Caco-2 (cell line): Measurements from ENCODE around the gene LRP3. TPM values are rescaled to one million over a fixed set of nuclear protein-coding genes. Genes with fewer than 3 reads are reported as not detected.

Experiments
- BruUV-seq: library from RNA; stranded (reverse); fragments of 400-500 nt; replicated peaks from 2 replicates; lab custom pipeline; 2021; lab: Mats Ljungman, UMichigan
- CTCF ChIA-PET: fragments of 300-600 bp; sonication (Branson Sonifier 250); formaldehyde crosslinking; loops from one replicate; lab custom pipeline; 2022; ENCODE audit warnings: antibody characterized with exemption; lab: Charles Lee
- POLR2A ChIA-PET: fragments of 300-600 bp; sonication (Branson Sonifier 250); formaldehyde crosslinking; loops from one replicate; lab custom pipeline; 2022; ENCODE audit warnings: antibody characterized with exemption; lab: Charles Lee
- DNase-seq, 2 experiments: peaks; one replicate each; pipeline versions ENCODE4 v3.0.0 to v3.0.0-alpha.2; 2020 to 2022
- H3K27me3 ChIP-seq: replicated peaks from 2 replicates; pipeline ENCODE4 v1.6.0; 2011; ENCODE audit warnings: low read length; ENCODE audit not compliant: control insufficient read depth, insufficient read depth
- H3K36me3 ChIP-seq: 2 replicates; pipeline ENCODE4 v1.5.1; 2011; ENCODE audit warnings: low read length; ENCODE audit not compliant: control insufficient read depth, insufficient read depth
- H3K4me1 ChIP-seq: fragments of 250-450 bp; sonication (Bioruptor Pico); 2 replicates; pipeline ENCODE4 v1.5.1; 2020; ENCODE audit warnings: mild to moderate bottlenecking
- H3K4me3 ChIP-seq: 2 replicates; pipeline ENCODE4 v1.5.1; 2011; ENCODE audit warnings: low read depth, mild to moderate bottlenecking, control low read depth, low read length
- H3K9me3 ChIP-seq: fragments of 250-450 bp; sonication (Bioruptor Pico); 2 replicates; pipeline ENCODE4 v1.5.1; 2020; ENCODE audit warnings: mild to moderate bottlenecking, moderate library complexity
- H3K27ac Mint-ChIP-seq: one replicate; pipeline ENCODE4 v1.8.0; 2022; ENCODE audit warnings: mixed read lengths; ENCODE audit not compliant: unreplicated experiment
- H3K27me3 Mint-ChIP-seq: one replicate; pipeline ENCODE4 v1.8.0; 2022; ENCODE audit warnings: mixed read lengths; ENCODE audit not compliant: insufficient read depth, unreplicated experiment
- H3K36me3 Mint-ChIP-seq: one replicate; pipeline ENCODE4 v1.8.0; 2022; ENCODE audit warnings: mild to moderate bottlenecking, mixed read lengths; ENCODE audit not compliant: insufficient read depth, unreplicated experiment
- H3K4me1 Mint-ChIP-seq: one replicate; pipeline ENCODE4 v1.8.0; 2022; ENCODE audit warnings: low read depth, mixed read lengths; ENCODE audit not compliant: unreplicated experiment
- H3K4me3 Mint-ChIP-seq: one replicate; pipeline ENCODE4 v1.8.0; 2022; ENCODE audit warnings: mild to moderate bottlenecking, moderate library complexity, mixed read lengths; ENCODE audit not compliant: unreplicated experiment
- H3K9me3 Mint-ChIP-seq: one replicate; pipeline ENCODE4 v1.8.0; 2022; ENCODE audit warnings: mixed read lengths; ENCODE audit not compliant: unreplicated experiment
- intact Hi-C: fragments of 100-400 bp; cut with micrococcal nuclease; formaldehyde crosslinking; loops from one replicate; pipeline ENCODE4 v1.10.0; 2022; ENCODE audit not compliant: unreplicated experiment
- total RNA-seq: library from RNA; stranded (reverse); gene quantifications from 2 replicates; pipeline ENCODE4 v1.2.3, GENCODE V29; 2022
- TF ChIP-seq, protein P1 (sequence below), 2 experiments: fragments of 200-600 bp in 1 of 2; IDR thresholded peaks; 1 replicate in 1 of 2; 2 replicates in 1 of 2; pipeline versions ENCODE4 v1.5.1 to v1.8.0; 2011 to 2022; ENCODE audit warnings: antibody characterized with exemption in 1 of 2, control low read depth in 1 of 2, inconsistent platforms in 1 of 2, low read depth in 1 of 2, low read length in 1 of 2, mild to moderate bottlenecking in 1 of 2, moderate library complexity in 1 of 2; ENCODE audit not compliant: insufficient read depth in 1 of 2, severe bottlenecking in 1 of 2, unreplicated experiment in 1 of 2

Gene LRP3
- total RNA-seq, 1 experiment from 2014 or later, result 22.8 TPM

DNA sequence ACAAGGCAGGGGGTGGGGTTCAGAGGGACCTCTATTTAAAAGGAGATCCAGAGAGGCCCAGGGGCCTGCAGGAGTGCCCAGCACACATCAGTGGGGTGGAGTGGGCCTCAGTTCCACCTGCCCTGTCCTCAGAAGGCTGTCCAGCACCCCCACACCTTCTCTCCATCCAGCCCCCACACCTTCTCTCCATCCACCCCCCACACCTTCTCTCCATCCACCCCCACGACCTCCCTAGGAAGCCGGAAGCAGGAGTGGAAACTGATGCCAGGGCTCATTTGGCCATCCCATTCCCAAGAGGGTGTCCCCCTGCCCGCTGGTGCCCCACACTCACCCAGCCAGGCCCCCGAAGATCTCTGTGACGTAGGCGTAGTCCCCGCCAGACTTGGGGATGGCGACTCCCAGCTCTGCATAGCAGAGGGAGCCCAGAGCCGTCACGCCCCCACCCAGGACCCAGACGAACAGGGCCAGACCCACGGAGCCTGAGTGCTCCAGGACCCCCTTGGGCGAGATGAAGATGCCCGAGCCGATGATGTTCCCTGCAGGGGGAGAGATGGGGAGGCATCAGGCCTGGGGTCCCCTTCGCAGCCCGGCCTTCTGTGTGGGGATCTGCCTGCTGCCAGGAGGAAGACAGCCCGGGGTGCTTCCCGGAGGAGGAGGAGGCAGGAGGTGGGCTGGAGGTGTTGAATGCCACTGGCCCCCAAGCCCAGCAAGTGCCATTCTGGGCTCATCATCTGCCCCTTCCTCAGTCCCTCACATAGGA is 21.5 kb downstream of the LRP3 start:
- Mint-ChIP-seq H3K9me3 (no peaks in the 10 kb centered on the region), H3K4me3 (no peak overlapping the region), H3K36me3 (no peaks in the 10 kb centered on the region), H3K27me3 (peaks cover 3% of the 10 kb centered on the region), H3K27ac (no peak overlapping the region), H3K4me1 (no peaks in the 10 kb centered on the region)
- Histone ChIP-seq H3K4me3 (no peak overlapping the region), H3K4me1 (no peaks in the 10 kb centered on the region), H3K36me3 (no peaks in the 10 kb centered on the region), H3K9me3 (no peaks in the 10 kb centered on the region), H3K27me3 (no peaks in the 10 kb centered on the region; the same call in 1 of the 2 replicates)
- BruUV-seq, result no TSS peak
- ChIA-PET CTCF (no interaction called here), POLR2A (no interaction called here)
- TF ChIP-seq, protein P1, sequence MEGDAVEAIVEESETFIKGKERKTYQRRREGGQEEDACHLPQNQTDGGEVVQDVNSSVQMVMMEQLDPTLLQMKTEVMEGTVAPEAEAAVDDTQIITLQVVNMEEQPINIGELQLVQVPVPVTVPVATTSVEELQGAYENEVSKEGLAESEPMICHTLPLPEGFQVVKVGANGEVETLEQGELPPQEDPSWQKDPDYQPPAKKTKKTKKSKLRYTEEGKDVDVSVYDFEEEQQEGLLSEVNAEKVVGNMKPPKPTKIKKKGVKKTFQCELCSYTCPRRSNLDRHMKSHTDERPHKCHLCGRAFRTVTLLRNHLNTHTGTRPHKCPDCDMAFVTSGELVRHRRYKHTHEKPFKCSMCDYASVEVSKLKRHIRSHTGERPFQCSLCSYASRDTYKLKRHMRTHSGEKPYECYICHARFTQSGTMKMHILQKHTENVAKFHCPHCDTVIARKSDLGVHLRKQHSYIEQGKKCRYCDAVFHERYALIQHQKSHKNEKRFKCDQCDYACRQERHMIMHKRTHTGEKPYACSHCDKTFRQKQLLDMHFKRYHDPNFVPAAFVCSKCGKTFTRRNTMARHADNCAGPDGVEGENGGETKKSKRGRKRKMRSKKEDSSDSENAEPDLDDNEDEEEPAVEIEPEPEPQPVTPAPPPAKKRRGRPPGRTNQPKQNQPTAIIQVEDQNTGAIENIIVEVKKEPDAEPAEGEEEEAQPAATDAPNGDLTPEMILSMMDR (IDR thresholded peaks at IDR 0.05; ENCODE audit: insufficient read depth in 1 of 2, low read depth in 1 of 2, low read length in 1 of 2, severe bottlenecking in 1 of 2, unreplicated experiment in 1 of 2), result no peak
- intact Hi-C loops, result no loop called here
- no peak for DNase-seq

DNA sequence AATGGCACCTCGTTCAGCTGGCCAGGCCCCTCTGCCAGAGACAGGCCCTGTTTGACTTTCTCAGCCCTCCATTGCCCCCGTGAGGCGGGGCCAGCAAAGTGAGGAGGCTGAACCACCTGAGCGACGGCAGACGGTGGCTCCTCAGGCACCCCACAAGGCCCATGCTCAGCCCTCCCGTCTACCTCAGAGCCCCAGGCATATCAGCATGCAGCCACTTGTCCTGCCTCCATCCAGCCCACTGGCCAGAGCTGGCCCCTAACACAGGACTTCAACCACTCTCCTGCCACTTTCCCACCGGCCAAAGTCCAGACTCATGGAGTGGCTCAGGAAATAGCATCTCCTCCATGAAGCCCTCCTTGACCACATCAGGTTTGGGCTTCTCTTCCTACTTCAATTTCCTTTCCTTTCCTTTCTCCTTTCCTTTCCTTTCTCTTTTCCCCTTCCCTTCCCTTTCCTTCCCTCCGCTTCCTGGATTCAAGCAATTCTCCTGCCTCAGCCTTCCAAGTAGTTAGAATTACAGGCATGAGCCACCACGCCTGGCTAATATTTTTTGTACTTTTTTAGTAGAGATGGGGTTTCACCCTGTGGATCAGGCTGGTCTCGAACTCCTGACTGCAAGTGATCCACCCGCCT is 22.2 kb downstream of the LRP3 start:
- Mint-ChIP-seq H3K27me3 (peaks cover 4% of the 10 kb centered on the region), H3K36me3 (no peaks in the 10 kb centered on the region), H3K4me3 (no peak overlapping the region), H3K27ac (no peak overlapping the region), H3K9me3 (no peaks in the 10 kb centered on the region), H3K4me1 (no peaks in the 10 kb centered on the region)
- no TSS peak for BruUV-seq
- ChIA-PET POLR2A (no interaction called here), CTCF (no interaction called here)
- no peaks in the 10 kb centered on the region; the same call in 1 of the 2 replicates for H3K27me3 ChIP-seq
- TF ChIP-seq, protein P1 (IDR thresholded peaks at IDR 0.05; ENCODE audit: insufficient read depth in 1 of 2, low read depth in 1 of 2, low read length in 1 of 2, severe bottlenecking in 1 of 2, unreplicated experiment in 1 of 2), result no peak
- intact Hi-C loops, result no loop called here
- no peaks in the 10 kb centered on the region for H3K36me3 ChIP-seq
- no peaks in the 10 kb centered on the region for H3K9me3 ChIP-seq
- no peaks in the 10 kb centered on the region for H3K4me1 ChIP-seq
- no peak overlapping the region for H3K4me3 ChIP-seq
- DNase-seq, result no peak

DNA sequence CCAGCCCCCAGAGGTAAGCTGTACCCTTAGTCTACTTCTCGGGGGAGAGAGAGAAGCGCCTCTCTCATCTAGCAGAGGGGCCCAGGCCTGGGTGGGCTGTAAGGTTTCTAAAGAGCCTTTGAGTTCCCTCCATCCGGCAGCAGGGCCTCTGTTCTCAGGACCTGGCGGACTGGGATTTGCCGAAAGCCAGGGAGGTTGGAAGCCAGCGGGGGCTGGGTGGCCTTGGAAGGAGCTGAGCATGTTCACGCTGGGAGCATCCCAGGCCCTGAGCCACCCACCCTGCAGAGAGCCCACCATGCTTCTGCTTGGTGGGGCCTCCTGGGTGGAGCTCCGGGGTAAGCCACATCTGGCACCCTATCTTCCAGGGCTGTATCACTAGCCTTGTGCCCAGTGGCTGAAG is 23.8 kb downstream of the LRP3 start:
- Histone ChIP-seq H3K27me3 (no peaks in the 10 kb centered on the region; the same call in 1 of the 2 replicates), H3K4me3 (no peak overlapping the region), H3K9me3 (no peaks in the 10 kb centered on the region), H3K36me3 (no peaks in the 10 kb centered on the region), H3K4me1 (no peaks in the 10 kb centered on the region)
- H3K36me3 Mint-ChIP-seq, result no peaks in the 10 kb centered on the region
- DNase-seq, result no peak
- H3K4me1 Mint-ChIP-seq, result no peaks in the 10 kb centered on the region
- H3K9me3 Mint-ChIP-seq, result no peaks in the 10 kb centered on the region
- intact Hi-C loops, result no loop called here
- TF ChIP-seq, protein P1 (IDR thresholded peaks at IDR 0.05; ENCODE audit: insufficient read depth in 1 of 2, low read depth in 1 of 2, low read length in 1 of 2, severe bottlenecking in 1 of 2, unreplicated experiment in 1 of 2), result no peak
- no peak overlapping the region for H3K27ac Mint-ChIP-seq
- POLR2A ChIA-PET, result no interaction called here
- peaks cover 4% of the 10 kb centered on the region for H3K27me3 Mint-ChIP-seq
- no TSS peak for BruUV-seq
- no peak overlapping the region for H3K4me3 Mint-ChIP-seq
- CTCF ChIA-PET, result no interaction called here
